GM18505 (cell line): Measurements from ENCODE around the gene EVC2.

Experiments used
- ATAC-seq: cut with Tn5 transposase; IDR thresholded peaks from one replicate; pipeline ENCODE4 v1.9.1; 2021; ENCODE audit not compliant: unreplicated experiment
- POLR2A ChIP-seq: IDR thresholded peaks from 4 replicates; pipeline ENCODE4 v1.6.1; 2011; ENCODE audit warnings: borderline replicate concordance; ENCODE audit not compliant: insufficient read depth, insufficient read length; ENCODE audit errors: extremely low read depth

The EVC2 gene

DNA sequence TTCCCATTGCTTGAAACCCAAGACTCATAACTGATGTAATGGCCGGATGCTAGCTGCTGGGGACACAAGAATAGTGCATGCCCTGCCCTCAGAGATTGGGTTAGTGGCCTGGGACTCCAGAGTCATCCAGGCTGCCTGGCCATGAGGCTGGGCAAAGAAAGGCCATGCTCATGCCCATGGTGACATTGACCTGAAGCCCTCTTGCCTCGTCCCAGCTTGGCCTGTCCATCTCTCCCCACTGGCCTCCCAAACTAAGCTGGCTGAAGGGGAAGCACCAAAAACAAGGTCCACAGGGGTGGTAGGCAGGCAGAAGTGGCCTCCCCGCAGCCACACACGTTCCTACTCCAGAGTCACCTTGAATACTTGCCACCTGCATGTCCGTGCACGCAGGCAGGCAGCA is 141.8 kb downstream of the EVC2 start:
- no peak for ATAC-seq
- no peak for TF ChIP-seq POLR2A

DNA sequence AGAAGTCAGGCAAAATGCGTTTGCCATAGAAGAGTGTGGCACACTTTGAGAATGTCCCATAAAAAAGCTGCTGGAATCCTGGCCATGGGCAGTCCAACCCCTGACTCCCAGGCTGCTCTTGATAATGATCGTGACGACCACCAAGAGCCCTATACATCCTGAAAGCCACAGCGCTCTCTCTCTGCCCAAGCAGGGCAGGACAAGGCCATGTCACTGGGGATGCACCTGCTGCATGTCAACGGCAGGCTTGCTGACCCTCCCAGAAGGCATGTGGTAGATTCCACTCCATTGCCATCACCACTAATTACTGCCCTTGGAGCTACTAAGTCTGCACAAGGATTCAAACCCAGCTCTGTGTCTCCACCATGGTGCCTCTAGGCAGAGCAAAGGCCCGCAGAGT is 144.5 kb downstream of the EVC2 start:
- ATAC-seq = no peak
- no peak for TF ChIP-seq POLR2A

DNA sequence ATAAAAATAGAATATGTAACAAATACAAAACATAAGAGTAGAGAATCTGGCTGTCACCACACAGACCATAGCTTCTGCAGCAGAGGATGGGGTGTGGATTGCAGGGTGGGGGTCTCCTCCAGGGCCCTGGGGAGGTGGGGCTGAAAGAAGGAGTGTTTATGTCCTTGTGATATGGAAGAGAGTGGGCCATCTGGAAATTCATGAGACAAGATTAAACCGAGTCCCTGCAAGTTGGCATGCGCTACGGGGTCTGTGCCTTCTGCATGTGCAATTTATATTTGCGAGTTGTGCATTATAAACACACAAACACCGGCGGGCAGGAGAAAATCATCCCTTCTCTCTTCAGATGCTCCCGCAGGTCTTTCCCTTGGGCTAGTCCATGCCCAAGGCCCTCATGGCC is 145.9 kb downstream of the EVC2 start:
- TF ChIP-seq POLR2A = no peak
- ATAC-seq = no peak

DNA sequence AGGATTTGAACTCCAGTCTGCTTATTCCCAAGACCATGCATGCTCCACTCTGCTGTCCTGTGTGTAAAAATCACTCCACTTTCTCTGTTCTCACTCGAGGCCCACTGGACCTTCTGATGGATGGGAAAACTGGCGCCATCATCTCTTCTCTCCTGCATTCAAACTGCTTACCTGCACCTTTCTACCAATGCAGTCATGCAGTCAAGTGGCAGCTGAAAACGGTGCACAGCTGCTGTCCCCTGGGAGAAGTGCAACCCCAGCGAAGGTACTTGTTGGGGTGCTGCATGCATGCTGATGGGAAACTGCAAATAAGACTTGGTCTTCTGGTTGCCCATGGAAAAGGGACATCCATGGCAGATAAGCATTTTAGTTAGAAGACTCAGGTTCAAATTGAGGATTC is 147.1 kb downstream of the EVC2 start:
- TF ChIP-seq POLR2A = no peak
- ATAC-seq = no peak

DNA sequence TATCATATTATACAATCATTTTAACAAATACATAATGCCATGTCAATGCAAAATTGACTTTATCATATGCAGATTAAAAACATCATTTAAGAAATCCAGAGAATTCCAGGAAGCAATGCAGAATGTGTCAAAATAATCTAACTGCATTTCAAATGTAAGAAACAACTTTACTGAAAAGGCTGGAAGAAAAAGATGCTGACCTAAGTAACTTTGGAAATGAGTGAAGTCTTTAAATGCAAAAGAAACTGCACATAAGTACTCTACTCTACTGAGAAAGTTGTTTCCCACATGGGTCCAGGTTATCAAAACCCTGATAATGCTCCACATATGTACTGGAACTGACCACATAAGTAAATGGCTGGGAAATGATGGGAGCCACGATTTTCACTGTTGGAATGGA is 149.9 kb downstream of the EVC2 start:
- ATAC-seq = no peak
- TF ChIP-seq POLR2A = no peak

DNA sequence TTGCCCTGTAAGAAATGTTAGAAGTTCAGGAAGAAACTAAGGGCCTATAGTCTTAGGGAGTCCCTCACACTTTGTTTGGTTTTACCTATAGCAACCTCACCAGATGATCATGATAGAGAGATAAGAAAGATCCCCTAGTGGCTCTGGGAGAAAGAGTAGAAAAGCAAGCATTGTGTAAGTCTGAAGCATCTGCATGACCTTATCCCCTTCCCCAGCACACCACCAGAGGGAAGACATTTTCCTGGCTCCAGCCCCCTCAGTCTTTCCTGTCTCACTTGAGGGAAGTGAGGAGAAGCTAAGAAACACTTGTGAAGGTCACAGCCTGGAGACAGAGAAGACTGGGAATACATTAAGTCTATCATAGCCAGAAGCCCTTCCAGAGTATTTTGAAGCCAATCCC is 154.0 kb downstream of the EVC2 start:
- no peak for TF ChIP-seq POLR2A

DNA sequence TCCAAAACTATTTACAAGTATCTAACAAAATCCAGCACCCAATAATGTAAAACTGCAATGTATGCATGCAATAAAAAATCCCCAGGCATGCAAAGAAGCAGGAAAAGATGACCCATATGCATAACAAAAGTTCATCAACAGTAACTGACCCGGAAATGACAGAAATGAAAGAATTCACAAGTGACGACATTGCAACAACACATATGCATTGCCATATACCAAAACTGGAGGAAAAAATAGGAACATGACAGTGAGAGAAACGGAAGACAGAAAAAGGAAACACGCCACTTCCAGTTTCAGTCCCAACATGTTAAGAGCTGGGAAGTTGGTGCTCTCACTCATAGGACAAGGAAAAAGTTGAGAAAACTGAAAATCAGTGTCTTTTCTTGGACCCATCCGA is 154.6 kb downstream of the EVC2 start:
- no peak for ATAC-seq

More for the DNA sequence above, 154.0 kb downstream of the EVC2 start:
- no peak for ATAC-seq

DNA sequence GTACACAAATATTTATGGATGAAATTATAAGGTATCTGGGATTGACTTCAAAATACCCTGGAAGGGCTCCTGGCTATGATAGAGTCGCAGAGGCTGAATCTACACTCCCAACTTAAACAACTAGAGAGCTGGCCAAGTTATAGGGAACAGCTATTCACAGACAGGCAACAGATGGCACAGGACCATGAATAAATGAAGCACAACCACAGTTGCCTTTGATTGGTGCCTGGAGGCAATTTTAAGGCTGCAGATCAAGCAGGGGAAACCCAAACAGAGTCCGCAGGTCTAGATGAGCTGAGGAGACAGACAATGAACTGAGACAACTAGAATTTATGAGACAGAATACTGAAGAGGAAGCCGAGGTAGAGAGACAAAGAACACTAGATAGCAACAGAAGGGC is 155.9 kb downstream of the EVC2 start:
- ATAC-seq = no peak
- TF ChIP-seq POLR2A = no peak

More for the DNA sequence above, 154.6 kb downstream of the EVC2 start:
- no peak for TF ChIP-seq POLR2A

DNA sequence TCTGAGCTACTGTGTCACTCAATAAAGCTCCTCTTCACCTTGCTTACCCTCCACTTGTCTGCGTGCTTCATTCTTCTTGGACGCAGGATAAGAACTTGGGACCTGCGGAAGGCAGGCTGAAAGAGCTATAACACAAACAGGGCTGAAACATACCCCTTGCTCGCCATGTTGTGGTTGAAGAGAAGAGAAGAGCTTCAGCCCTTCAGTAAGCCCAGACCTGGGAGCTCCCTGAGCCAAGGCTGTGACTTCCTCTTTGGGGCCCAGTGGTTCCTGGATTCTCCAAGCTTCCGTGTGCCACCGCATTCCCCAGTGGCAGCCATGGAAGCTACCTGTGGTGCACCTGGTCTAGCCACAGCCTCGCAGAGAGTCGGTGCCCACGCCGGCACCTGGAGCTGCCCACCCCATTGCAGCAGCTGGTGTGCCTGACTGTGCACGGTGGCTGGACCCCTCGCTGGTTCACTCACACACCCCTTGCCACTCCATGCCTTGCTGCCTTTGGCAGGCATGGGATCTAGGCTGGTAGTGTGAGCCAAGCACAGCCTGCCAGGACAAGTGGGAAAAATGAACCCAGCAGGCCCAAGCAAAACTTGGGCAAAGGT is 160.6 kb downstream of the EVC2 start:
- no peak for TF ChIP-seq POLR2A
- ATAC-seq = no peak

DNA sequence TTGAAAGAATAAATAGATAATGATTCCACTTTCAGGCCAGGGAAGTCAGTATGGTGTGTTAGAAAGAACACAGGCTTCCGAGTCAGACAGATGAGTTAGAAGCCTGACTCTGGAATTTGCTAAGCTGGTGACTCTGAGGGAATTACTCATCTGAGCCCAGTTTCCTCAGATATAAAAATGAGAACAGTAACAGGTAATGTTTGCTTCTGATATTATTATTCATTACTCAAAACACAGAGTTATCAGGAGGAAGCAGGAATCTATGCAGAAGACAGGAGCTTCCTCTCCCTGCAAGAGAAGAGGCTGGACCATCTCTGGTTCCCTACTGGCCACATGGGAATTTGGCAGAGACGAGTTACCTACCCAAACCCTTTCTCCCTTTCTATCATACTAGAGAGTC is 163.1 kb downstream of the EVC2 start:
- no peak for ATAC-seq
- TF ChIP-seq POLR2A = no peak

DNA sequence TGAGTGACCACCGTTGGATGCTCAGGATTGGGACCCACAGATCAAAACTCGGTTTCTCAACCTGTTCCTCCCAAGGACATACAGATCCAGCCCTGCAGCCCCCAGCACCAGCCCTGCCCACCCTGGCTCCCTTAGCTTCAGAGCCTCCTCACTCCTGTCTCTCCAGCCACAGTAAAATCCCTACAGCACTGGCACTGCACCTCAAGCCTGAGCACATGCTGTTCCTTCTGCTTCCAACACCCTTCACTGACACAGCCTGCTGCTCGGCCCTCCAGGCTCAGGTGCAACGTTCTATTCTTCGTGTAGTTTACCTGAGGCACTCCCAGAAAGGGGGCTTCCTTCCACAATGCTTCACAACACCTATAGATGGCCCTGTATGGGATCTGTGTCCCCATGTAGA is 163.6 kb downstream of the EVC2 start:
- no peak for ATAC-seq
- no peak for TF ChIP-seq POLR2A

DNA sequence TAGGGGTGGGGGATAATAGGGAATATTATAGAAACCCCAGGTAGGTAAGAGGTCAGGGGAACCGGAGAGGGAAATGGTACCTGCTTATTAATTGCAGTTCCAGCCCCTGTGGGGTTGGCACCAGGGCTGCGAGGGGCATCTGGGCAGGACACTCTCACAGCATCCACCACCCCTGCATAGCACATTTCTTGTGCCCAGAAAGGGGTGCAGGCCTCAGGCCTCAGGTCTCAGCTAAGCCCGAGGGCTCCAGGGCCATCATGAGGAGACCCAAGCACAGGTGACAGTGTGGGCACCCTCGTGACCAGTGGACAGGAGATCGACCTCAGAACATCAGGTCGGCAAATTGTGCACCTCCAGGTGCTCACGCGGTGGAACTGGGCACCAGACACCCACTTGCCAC is 164.7 kb downstream of the EVC2 start:
- TF ChIP-seq POLR2A = no peak
- no peak for ATAC-seq

DNA sequence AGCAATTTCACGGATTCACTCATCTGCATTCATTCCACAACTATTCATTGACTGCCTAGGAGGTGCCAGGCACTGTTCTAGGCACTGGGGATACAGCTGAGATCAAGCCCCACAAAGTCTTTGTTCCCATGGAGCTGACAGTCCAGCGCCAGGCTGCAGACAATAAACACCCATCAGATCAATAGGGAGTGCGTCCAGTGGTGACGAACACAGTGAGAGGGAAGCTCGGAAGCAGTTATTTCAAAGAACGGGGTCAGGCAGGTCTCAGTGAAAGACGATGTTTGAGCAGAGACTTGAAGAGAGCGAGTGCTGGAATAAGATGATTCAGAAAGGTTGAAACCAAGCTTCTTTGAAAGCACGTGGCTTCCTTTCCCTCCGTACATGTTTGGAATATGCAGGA is 167.2 kb downstream of the EVC2 start:
- TF ChIP-seq POLR2A = no peak
- no peak for ATAC-seq

DNA sequence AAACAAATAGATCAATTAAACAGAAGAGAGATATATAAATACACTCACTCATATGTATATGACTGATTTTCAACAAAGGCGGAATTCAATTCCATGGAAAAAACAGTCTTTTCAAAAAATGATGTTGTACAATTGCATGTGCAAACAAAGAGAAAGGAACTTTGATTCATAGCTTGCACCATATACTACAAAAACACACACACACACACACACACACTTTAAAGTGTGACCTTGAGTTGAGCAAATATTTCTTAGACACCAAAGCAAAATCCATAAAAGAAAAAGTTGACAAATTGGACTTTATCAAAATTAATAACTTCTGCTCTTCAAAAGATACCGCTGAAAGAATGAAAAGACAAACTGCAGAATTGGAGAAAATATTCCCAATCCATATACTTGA is 168.8 kb downstream of the EVC2 start:
- ATAC-seq = no peak
- TF ChIP-seq POLR2A = no peak

DNA sequence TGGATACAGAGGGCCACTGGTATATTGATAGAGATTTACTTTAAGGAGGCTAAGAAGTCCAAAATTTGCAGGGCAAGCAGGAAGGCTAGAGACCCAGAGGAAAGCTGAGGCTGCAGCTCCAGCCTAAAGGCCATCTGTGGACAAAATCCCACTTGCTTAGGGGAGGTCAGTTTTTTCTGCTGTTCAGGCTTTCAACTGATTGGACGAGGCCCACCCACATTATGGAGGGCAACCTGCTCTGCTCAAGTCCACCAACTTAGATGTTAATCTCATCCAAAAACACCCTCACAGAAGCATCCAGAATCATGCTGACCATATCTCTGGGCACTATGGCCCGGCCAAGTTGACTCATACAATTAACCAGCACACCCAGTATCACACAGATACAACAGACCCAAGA is 176.3 kb downstream of the EVC2 start:
- ATAC-seq = no peak
- TF ChIP-seq POLR2A = no peak

DNA sequence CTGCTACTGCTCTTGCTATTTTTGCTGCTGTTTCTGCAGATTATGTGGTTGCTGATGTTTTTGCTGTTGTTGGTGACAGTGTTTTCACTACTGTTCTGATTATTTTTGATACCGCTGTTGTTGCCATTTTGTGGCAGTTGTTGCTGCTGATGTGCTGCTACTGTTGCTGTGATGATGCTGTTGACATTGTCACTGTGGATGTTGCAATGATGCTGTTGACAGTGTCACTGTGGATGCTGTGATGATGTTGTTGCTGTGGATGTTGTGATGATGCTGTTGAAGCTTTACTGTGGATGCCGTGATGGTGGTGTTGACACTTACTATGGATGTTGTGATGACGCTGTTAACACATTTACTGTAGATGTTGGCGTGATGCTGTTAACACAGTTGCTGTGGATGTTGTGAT is 180.3 kb downstream of the EVC2 start:
- no peak for TF ChIP-seq POLR2A
- ATAC-seq = no peak

DNA sequence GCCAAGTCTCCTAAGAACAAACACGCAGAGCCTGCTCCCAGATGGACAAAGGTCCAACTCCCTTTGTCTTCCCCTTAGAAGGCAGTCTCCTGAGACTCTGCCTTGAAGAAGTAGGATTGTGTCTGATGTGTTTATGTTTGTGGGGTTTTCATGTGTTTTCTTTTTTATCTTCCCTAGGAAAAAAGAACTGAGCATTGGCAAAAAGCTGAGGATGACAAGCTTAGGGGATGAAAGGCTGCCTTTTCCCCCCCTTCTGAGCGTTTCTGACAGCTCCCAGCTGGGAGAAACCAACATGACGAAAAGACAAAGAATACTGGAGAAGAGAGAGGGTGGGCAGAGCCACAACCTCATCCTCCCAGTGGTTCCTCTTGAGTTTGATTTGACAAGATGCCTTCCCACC is 181.1 kb downstream of the EVC2 start:
- no peak for TF ChIP-seq POLR2A
- ATAC-seq = no peak
